Fibroblast of lung (primary cell): ENCODE results near the gene TENM3. TPM values are rescaled to one million over a fixed set of nuclear protein-coding genes. Genes with fewer than 3 reads are reported as not detected.

Experiments used
- DNase-seq, 2 donors: peaks; one replicate each; pipeline versions ENCODE4 v3.0.0 to v3.0.0-alpha.2; 2010; ENCODE audit warnings: low read depth in 2 of 2
- H2AFZ ChIP-seq: 2 replicates; pipeline ENCODE4 v1.5.1; 2012; ENCODE audit warnings: low read length, control low read depth, inconsistent platforms
- H3K27ac ChIP-seq: 2 replicates; pipeline ENCODE4 v1.5.1; 2011; ENCODE audit warnings: low read length, control low read depth; ENCODE audit not compliant: insufficient read depth
- H3K27me3 ChIP-seq: 2 replicates; pipeline ENCODE4 v1.5.1; 2011; ENCODE audit warnings: mild to moderate bottlenecking, low read length; ENCODE audit not compliant: control insufficient read depth, insufficient read depth
- H3K36me3 ChIP-seq: 2 replicates; pipeline ENCODE4 v1.5.1; 2011; ENCODE audit warnings: low read length; ENCODE audit not compliant: control insufficient read depth, insufficient read depth
- H3K4me1 ChIP-seq: 2 replicates; pipeline ENCODE4 v1.5.1; 2011; ENCODE audit warnings: low read length; ENCODE audit not compliant: control insufficient read depth, insufficient read depth; ENCODE audit errors: extremely low read depth
- H3K4me2 ChIP-seq: 2 replicates; pipeline ENCODE4 v1.5.1; 2011; ENCODE audit warnings: low read length, control low read depth; ENCODE audit not compliant: insufficient read depth; ENCODE audit errors: extremely low read depth
- H3K4me3 ChIP-seq, 4 experiments: fragments of 200-600 bp in 1 of 4; sonication (generic) in 1 of 4; replicated peaks in 1 of 4; 2 replicates each; pipeline ENCODE4 v1.5.1; 2011 to 2016; ENCODE audit warnings: low read length in 4 of 4, low read depth in 3 of 4, mild to moderate bottlenecking in 3 of 4, control low read depth in 2 of 4, inconsistent platforms in 1 of 4, mixed read lengths in 1 of 4; ENCODE audit not compliant: insufficient read depth in 1 of 4; ENCODE audit errors: control extremely low read depth in 1 of 4
- H3K79me2 ChIP-seq: 2 replicates; pipeline ENCODE4 v1.5.1; 2012; ENCODE audit warnings: mild to moderate bottlenecking, low read length, inconsistent platforms; ENCODE audit not compliant: control insufficient read depth, insufficient read depth
- H3K9ac ChIP-seq: 2 replicates; pipeline ENCODE4 v1.5.1; 2011; ENCODE audit warnings: mild to moderate bottlenecking, low read length, control low read depth; ENCODE audit not compliant: insufficient read depth
- H3K9me3 ChIP-seq: 2 replicates; pipeline ENCODE4 v1.5.1; 2012; ENCODE audit warnings: low read depth, low read length; ENCODE audit not compliant: control insufficient read depth, insufficient read depth
- H4K20me1 ChIP-seq: 2 replicates; pipeline ENCODE4 v1.5.1; 2011; ENCODE audit warnings: low read length; ENCODE audit not compliant: control insufficient read depth, insufficient read depth; ENCODE audit errors: extremely low read depth
- CTCF ChIP-seq, 2 donors: IDR thresholded peaks in 1 of 2; conservative IDR thresholded peaks in 1 of 2; 1 replicate in 1 of 2; 2 replicates in 1 of 2; pipeline ENCODE4 v1.5.1; 2011 to 2012; ENCODE audit warnings: low read length in 2 of 2, control low read depth in 1 of 2, inconsistent platforms in 1 of 2, low read depth in 1 of 2, mild to moderate bottlenecking in 1 of 2
- EZH2 ChIP-seq: IDR thresholded peaks from 2 replicates; pipeline ENCODE4 v1.5.1; 2012; ENCODE audit warnings: low read length, control low read depth, mild to moderate bottlenecking; ENCODE audit errors: missing control alignments
- polyA plus RNA-seq, 2 donors: library from polyadenylated mRNA; depleted of rRNA in 1 of 2; stranded (reverse) in 1 of 2; unstranded in 1 of 2; fragments of >200 nt; gene quantifications; 2 replicates each; pipeline ENCODE4 v1.2.1, GENCODE V29; 2011 to 2012; ENCODE audit warnings: missing spikeins in 1 of 2
- total RNA-seq: library from RNA; depleted of rRNA; stranded (reverse); fragments of >200 nt; gene quantifications from 2 replicates; pipeline ENCODE4 v1.2.1, GENCODE V29; 2014

TENM3 gene
- total and polyA plus RNA-seq, 2 donors (not counting 1 experiment from before 2014, with no cell fraction given): 2.7 to 3.6 TPM

GRCh38 chr4:182291175-182291574 lies 48.0 kb downstream of the TENM3 start:
- H3K9me3 ChIP-seq: no peaks in the 10 kb centered on the region
- no peaks in the 10 kb centered on the region for H3K79me2 ChIP-seq
- no peak for DNase-seq
- H4K20me1 ChIP-seq: no peaks in the 10 kb centered on the region
- no peaks in the 10 kb centered on the region for H3K36me3 ChIP-seq
- no peak overlapping the region for H3K4me2 ChIP-seq
- no peak overlapping the region for H3K4me3 ChIP-seq
- H2AFZ ChIP-seq: no peak overlapping the region
- no peak overlapping the region for H3K9ac ChIP-seq
- H3K27ac ChIP-seq: no peak overlapping the region
- TF ChIP-seq EZH2 (no peak), CTCF (conservative IDR thresholded peaks at IDR 0.05 in 1 of 2, IDR thresholded peaks at IDR 0.05 in 1 of 2; ENCODE audit: low read depth in 1 of 2, low read length in 2 of 2) (no peak)
- H3K4me1 ChIP-seq: no peaks in the 10 kb centered on the region
- H3K27me3 ChIP-seq: no peaks in the 10 kb centered on the region

GRCh38 chr4:182291597-182292270 lies 48.5 kb downstream of the TENM3 start:
- Histone ChIP-seq H2AFZ (no peak overlapping the region), H3K9ac (no peak overlapping the region), H3K4me1 (no peaks in the 10 kb centered on the region), H3K27ac (no peak overlapping the region), H3K4me2 (no peak overlapping the region), H3K27me3 (no peaks in the 10 kb centered on the region), H3K36me3 (no peaks in the 10 kb centered on the region), H3K79me2 (no peaks in the 10 kb centered on the region), H3K4me3 (no peak overlapping the region), H3K9me3 (no peaks in the 10 kb centered on the region), H4K20me1 (no peaks in the 10 kb centered on the region)
- TF ChIP-seq CTCF (conservative IDR thresholded peaks at IDR 0.05 in 1 of 2, IDR thresholded peaks at IDR 0.05 in 1 of 2; ENCODE audit: low read depth in 1 of 2, low read length in 2 of 2) (no peak), EZH2 (no peak)
- no peak for DNase-seq

- TF ChIP-seq EZH2 (no peak), CTCF (conservative IDR thresholded peaks at IDR 0.05 in 1 of 2, IDR thresholded peaks at IDR 0.05 in 1 of 2; ENCODE audit: low read depth in 1 of 2, low read length in 2 of 2) (no peak)
- Histone ChIP-seq H3K4me1 (no peaks in the 10 kb centered on the region), H3K36me3 (no peaks in the 10 kb centered on the region), H4K20me1 (no peaks in the 10 kb centered on the region), H3K9ac (no peak overlapping the region), H3K4me3 (no peak overlapping the region), H3K9me3 (no peaks in the 10 kb centered on the region), H3K27me3 (no peaks in the 10 kb centered on the region), H2AFZ (no peak overlapping the region), H3K27ac (no peak overlapping the region), H3K4me2 (no peak overlapping the region), H3K79me2 (no peaks in the 10 kb centered on the region)
- DNase-seq: no peak
Observed at GRCh38 chr4:182292612-182293011, 49.4 kb downstream of the TENM3 start.
